ENCODE results near the gene FDCSP.
"Not testable (repeated sequence)": the region's sequence is repeated elsewhere in the genome, so short reads cannot be mapped to it uniquely, and the experiment has no call there.

The FDCSP gene

DNA sequence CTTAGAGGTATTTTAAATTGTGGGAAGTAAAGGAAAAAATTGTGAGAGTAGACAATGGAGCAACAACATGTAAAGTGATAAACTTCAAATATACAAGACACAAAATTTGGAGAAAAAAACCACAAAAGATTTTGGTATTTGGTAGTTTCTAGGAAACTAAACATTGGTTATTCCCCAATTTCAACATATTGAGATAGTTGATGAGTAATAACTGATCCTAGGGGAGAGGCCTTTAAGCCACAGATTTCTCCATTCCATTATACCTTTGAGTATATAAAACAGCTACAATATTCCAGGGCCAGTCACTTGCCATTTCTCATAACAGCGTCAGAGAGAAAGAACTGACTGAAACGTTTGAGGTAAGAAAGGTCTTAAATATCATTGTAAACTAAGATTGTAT is at the start of gene FDCSP:
Gene FDCSP (plus strand): TSS at position 301 of the 400 bp plus-strand sequence. CDS start 5,071 bp downstream, outside the sequence.
- no peak for DNase-seq

DNA sequence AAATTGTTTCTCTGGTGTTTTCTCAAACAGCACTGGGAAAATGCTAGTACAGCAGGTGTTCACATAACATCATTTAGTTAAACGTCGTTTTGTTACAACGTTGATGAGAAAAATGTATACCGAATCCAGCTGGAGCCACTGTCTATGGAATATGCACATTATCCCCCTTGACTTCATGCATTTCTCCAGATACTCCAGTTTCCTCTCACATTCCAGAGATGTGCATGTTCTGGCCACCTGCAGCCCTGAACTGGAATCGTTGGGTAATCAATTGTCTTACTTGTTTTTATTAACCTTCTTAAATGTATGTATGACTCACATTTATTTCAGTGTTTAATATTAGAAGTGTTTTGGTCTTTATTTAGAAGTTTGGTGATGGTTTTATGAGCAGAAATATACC is 48.8 kb upstream of the FDCSP start:
- no peak for DNase-seq

DNA sequence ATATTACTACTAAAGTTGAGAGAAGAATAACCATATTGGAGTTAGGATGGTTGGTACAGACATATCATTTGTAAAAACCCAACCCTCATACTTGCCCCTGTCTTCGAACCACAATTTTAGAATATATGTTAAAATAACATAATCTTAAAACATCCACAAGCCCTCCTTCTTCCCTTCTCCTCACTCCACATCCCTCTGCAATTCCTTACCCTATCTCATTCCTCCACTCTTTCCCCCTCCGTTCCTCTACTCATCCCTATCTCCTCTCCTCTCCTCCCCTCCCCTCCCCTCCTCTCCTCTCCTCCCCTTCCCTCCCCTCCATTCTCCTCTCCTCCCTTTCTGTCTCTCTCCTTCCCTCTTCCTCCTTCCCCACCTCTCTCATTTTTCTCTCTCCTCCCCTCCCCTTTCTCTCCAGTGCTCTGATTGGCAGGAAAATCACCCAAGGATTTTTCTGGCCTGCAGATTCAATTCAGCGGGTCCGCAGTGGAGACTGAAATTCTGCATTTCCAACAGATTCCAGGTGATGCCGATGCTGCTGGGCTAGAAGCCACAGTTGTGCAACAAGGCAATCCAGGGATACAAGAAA is 47.8 kb upstream of the FDCSP start:
- no peak for DNase-seq

DNA sequence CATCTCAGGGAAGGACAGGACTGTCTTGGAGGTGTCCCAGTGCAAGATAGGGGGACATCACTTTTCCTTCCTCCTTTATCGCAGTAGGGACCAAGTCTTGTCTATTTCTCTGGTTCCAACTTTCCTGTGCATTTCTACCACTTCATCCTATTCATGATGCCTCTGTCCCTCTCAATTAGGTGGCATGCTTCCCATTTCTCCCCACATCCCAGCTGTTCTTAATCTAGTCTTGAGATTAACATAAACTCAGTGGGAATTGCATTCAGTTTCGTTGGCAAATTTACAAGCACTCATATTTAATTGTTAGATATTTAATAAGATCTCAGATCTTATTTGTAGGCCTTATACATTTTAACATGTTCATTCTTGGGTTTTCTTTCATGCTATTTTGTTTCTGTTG is 46.1 kb upstream of the FDCSP start:
- DNase-seq = no peak

DNA sequence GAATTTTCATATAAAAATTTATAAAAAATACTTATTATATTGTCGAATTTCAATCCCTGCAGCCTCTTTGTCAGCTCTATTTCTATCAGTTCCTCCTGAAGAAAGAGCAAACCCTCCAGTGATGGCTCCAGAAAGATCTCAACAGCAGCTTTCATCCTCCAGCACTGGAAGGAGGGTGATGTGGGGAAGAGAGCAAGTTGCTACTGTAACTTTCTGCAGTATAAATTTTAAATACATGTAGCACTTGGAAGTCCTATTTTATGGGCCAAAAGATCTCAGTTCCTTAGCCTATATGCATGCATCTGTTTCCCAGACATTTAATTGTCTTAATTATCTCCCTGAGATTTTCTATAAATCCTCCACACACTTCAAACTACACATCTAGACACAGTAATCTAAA is 44.1 kb upstream of the FDCSP start:
- DNase-seq = no peak

DNA sequence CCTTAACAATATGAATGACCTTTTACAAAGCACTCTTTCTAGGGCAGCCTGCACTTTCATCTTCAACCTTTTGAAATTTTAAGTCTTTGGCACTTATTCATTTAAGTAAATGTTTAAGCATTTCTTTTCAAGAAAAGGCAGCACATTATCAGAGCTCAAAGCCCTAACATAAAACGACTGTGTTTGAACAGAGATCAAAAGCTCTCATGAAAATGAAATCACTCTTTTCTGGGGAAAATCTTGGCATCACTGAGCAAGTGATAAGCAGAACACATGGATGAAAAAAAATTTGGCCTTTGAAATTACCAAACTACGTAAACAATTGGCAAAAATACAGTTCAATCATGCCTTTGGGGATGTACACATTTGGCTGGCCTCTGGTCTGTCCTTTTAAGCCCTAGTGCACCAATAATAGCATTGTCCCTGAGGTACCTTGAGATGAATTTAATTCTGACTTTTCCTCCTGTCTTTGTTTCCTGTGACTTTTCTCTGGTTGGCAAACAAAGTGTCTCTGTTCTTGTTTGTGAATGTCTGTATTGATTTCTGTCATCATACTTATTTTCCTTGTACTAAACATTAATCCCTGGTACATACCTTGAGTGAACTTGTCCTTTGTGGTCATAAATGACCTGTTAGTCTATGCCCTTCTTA is 43.3 kb upstream of the FDCSP start:
- DNase-seq = no peak

DNA sequence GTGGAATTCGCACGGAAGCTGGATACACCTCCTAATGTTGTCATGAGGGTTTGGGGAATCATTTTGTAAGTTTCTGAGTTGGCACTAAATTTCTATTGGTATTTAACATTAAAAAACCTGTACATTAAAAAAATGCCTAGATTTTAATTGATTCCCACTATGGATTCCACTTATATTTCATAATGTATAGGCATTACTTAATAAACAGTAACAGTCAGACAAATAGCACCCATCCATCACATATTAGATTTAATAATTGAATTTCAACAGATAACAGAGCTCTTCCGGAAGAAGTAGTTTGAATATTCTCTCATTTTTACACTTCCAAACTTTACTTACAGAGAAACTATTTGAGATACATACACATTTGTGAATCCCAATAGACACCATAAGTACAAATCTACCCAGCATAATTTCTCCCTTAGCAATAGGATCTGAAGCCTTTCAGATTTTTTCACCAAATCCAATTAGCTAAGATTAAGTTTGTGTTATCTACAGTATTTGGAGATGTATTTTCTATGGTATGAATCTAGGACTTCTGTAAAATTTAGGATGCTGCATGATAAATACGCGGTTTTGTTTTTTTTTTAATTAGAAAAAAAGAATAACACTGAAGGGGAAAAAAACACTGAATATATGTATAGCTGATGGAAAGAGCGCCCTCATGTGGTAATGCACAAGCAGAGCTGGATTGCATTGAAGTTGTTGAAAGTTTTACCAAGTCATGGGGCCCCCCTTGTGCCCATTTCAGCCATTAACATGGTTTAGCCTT is 42.6 kb upstream of the FDCSP start:
- DNase-seq = no peak

GRCh38 chr4:70183940-70184246 is 42.0 kb upstream of the FDCSP start:
- DNase-seq = no peak

- DNase-seq = no peak
Measured at GRCh38 chr4:70187216-70187615, 38.7 kb upstream of the FDCSP start.

- DNase-seq = no peak
Measured at GRCh38 chr4:70190579-70190978, 35.3 kb upstream of the FDCSP start.

- no peak for DNase-seq
Measured at GRCh38 chr4:70191647-70192046, 34.3 kb upstream of the FDCSP start.

DNA sequence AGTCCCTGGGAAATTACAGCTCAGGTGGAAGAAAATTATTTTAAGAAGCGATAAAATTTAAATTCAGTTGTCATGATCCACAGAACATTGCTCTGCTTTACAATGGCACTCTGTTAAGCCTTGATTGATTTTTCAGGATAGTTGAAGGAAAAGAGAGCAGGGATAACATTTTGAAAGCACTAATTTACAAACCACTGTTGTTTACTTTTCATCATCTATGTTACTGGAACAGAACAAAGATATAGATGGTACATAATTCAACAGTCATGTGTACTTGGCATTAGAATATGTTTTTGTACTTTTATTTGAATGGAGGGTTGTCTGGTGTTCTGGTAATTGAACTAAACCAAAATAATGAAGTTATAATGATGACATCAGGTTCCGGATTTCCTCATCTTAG is 33.0 kb upstream of the FDCSP start:
- no peak for DNase-seq

DNA sequence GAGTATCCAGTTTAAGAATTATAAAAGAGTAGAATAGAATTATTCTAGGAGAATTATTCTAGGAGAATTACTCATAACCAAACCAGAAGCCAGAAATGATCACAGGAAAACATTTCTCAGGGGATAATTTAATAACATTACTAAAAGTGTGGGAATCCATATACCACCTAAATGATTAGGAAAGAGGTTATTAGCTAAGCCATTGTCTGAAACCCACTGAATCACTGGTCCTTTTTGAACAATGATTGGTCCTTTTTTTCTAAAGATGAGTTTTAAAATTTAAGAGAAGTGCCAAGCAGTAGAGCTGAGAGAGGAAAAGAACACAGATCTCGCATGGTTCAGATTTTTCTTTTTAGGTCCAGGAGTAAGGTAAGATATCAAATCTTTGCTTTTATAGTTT is 30.5 kb upstream of the FDCSP start, which contains the start of gene ODAM:
Gene ODAM (plus strand): TSS at position 301 of the 400 bp plus-strand sequence. CDS start 819 bp downstream, outside the sequence.
- DNase-seq = no peak

GRCh38 chr4:70196857-70197256 is 29.1 kb upstream of the FDCSP start:
- DNase-seq = no peak

GRCh38 chr4:70197842-70198241 is 28.1 kb upstream of the FDCSP start:
- DNase-seq = no peak

GRCh38 chr4:70203601-70204000 is 22.3 kb upstream of the FDCSP start:
- DNase-seq = no peak

DNA sequence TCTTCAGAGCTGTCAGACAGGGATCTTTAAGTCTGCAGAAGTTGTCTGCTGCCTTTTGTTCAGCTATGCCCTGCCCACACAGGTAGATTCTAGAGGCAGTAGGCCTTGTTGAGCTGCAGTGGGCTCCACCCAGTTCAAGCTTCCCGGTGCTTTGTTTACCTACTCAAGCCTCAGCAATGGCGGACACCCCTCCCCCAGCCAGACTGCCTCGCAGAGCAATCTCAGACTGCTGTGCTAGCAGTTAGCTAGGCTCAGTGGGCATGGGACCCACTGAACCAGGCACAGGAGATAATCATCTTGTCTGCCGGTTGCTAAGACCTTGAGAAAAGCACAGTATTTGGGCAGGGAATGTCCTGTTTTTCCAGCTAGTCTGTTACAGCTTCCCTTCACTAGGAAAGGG is 13.2 kb upstream of the FDCSP start:
- not testable (repeated sequence) for DNase-seq

DNA sequence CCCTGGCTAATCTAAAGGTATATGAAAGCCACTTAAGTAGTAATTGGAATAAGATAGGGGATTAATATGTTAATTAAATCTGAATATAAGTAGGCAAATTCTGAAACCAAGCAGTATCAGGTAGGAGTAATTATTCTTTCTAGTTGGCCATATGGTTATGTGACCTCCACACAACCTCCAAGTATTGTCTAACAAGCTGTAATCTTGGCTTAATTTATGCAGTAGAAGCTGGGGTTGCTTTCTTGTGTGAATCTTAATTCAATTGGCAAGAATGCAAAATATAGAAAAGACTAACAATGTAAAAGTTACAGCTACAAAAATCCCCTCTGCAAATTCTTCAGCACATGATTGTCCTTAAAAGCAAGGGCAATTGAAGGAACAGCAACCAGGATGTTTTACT is 9.8 kb upstream of the FDCSP start:
- DNase-seq = not testable (repeated sequence)

GRCh38 chr4:70216550-70216949 is 9.4 kb upstream of the FDCSP start:
- DNase-seq = not testable (repeated sequence)

DNA sequence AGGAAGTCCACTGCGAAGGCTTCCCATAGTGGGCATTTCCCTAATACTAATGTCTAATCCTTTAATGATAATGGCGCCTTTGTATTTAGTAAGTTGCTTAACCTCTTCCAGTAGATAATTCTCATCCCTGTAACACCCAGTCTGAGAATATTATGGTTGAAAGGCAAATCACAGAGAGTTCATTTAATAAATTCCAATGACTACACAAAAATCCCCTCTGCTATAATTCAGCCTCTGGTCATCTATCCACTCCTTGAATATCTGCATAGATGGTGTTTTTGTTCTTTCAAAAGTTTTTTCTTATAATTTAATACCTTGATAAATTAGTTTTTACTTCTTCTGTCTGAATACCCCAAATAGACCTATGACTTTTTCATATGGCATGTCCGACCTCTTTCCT is 4.5 kb upstream of the FDCSP start:
- DNase-seq = not testable (repeated sequence)

GRCh38 chr4:70221818-70222217 is 4.1 kb upstream of the FDCSP start:
- DNase-seq = not testable (repeated sequence)

GRCh38 chr4:70236125-70236524 is 10.2 kb downstream of the FDCSP start:
- DNase-seq = no peak

GRCh38 chr4:70239131-70239883 is 13.4 kb downstream of the FDCSP start:
- DNase-seq = no peak

All from NCI-H774 (cell line).